ENCODE measurements around the gene SMLR1. TPM values are rescaled to one million over a fixed set of nuclear protein-coding genes. Genes with fewer than 3 reads are reported as not detected.
A peak's percentile ranks its signal among the peaks of the same experiment; 100 is the strongest.

The SMLR1 gene
- total and polyA plus RNA-seq, 2 experiments from 2014 or later: not detected

- Histone ChIP-seq H3F3A (ENCODE audit: insufficient read depth) (no peaks in the 10 kb centered on the region; the same call in 1 of the 2 replicates), H2AFZ (no peak overlapping the region), H3K4me1 (ENCODE audit: insufficient read depth) (no peaks in the 10 kb centered on the region), H3K4me2 (ENCODE audit: unreplicated experiment) (no peak overlapping the region), H3K9ac (no peak overlapping the region), H3K27me3 (replicated peaks; ENCODE audit: insufficient read depth) (no peaks in the 10 kb centered on the region), H3K9me3 (ENCODE audit: low read depth) (no peaks in the 10 kb centered on the region), H3K27ac (no peak overlapping the region), H3K36me3 (ENCODE audit: low read depth) (no peaks in the 10 kb centered on the region; the same call in 1 of the 2 replicates), H3K9me2 (ENCODE audit: insufficient read depth) (no peaks in the 10 kb centered on the region), H4K20me1 (ENCODE audit: insufficient read depth) (no peaks in the 10 kb centered on the region), H3K4me3 (no peak overlapping the region), H3K79me2 (ENCODE audit: insufficient read depth) (no peaks in the 10 kb centered on the region)
- WGBS, 2 experiments (ENCODE audit: low coverage in 1 of 2, low lambda C conversion rate in 2 of 2, missing lambda C conversion rate in 2 of 2): 67 to 70% methylated on average over 8 of the region's 8 CpGs
- in situ Hi-C loops (cut with MboI): no loop called here
- peak; percentile 63 for DNase-seq
- TF ChIP-seq EZH2 (IDR thresholded peaks at IDR 0.05; ENCODE audit: insufficient read depth, poor library complexity, severe bottlenecking) (no peak), EZH2phosphoT487 (IDR thresholded peaks at IDR 0.05; ENCODE audit: insufficient read depth, low read depth) (no peak)
Observed at GRCh38 chr6:130872250-130873095, 45.3 kb downstream of the SMLR1 start.

DNA sequence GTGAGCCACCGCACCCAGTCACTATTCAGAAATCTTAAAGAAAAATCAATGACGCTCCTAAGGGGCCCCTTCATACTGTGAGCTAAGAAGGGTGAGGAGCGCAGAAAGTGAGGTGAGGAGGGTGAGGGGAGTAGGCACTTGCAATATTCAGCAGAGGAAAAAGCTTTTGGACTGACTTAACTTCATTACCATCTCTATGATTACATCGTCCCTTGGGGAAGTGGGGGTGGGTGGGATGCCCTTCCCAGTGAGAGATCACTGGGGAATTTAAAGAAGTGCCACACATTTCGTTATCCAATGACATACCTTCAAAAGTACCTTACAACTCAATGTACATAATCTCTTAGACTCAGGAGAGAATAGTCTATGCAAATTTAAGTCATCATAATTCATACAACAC lies 46.5 kb downstream of the SMLR1 start:
- no peak overlapping the region for H2AFZ ChIP-seq
- no peak overlapping the region for H3K4me2 ChIP-seq (ENCODE audit: unreplicated experiment)
- no peaks in the 10 kb centered on the region for H4K20me1 ChIP-seq (ENCODE audit: insufficient read depth)
- no peak overlapping the region for H3K4me3 ChIP-seq
- H3K9me3 ChIP-seq (ENCODE audit: low read depth): no peaks in the 10 kb centered on the region
- H3F3A ChIP-seq (ENCODE audit: insufficient read depth): no peaks in the 10 kb centered on the region; the same call in 1 of the 2 replicates
- TF ChIP-seq EZH2phosphoT487 (IDR thresholded peaks at IDR 0.05; ENCODE audit: insufficient read depth, low read depth): no peak
- TF ChIP-seq EZH2 (IDR thresholded peaks at IDR 0.05; ENCODE audit: insufficient read depth, poor library complexity, severe bottlenecking): no peak
- 95 to 98% methylated on average over 5 of the region's 5 CpGs for WGBS, 2 experiments (ENCODE audit: low coverage in 1 of 2, low lambda C conversion rate in 2 of 2, missing lambda C conversion rate in 2 of 2)
- no peak overlapping the region for H3K9ac ChIP-seq
- no peaks in the 10 kb centered on the region; the same call in 1 of the 2 replicates for H3K36me3 ChIP-seq (ENCODE audit: low read depth)
- no peaks in the 10 kb centered on the region for H3K9me2 ChIP-seq (ENCODE audit: insufficient read depth)
- no peak for DNase-seq
- no peaks in the 10 kb centered on the region for H3K4me1 ChIP-seq (ENCODE audit: insufficient read depth)
- H3K79me2 ChIP-seq (ENCODE audit: insufficient read depth): no peaks in the 10 kb centered on the region
- no peak overlapping the region for H3K27ac ChIP-seq
- no peaks in the 10 kb centered on the region for H3K27me3 ChIP-seq (replicated peaks; ENCODE audit: insufficient read depth)
- in situ Hi-C loops (cut with MboI): no loop called here

- Histone ChIP-seq H3K27me3 (replicated peaks; ENCODE audit: insufficient read depth) (no peaks in the 10 kb centered on the region), H3K9me2 (ENCODE audit: insufficient read depth) (no peaks in the 10 kb centered on the region), H3K36me3 (ENCODE audit: low read depth) (peaks cover 2% of the 10 kb centered on the region), H2AFZ (no peak overlapping the region), H3K4me2 (ENCODE audit: unreplicated experiment) (no peak overlapping the region), H3K4me3 (no peak overlapping the region), H3F3A (ENCODE audit: insufficient read depth) (no peaks in the 10 kb centered on the region; the same call in 1 of the 2 replicates), H3K4me1 (ENCODE audit: insufficient read depth) (no peaks in the 10 kb centered on the region), H3K79me2 (ENCODE audit: insufficient read depth) (no peaks in the 10 kb centered on the region), H3K9ac (no peak overlapping the region), H3K27ac (no peak overlapping the region), H4K20me1 (ENCODE audit: insufficient read depth) (no peaks in the 10 kb centered on the region), H3K9me3 (ENCODE audit: low read depth) (no peaks in the 10 kb centered on the region)
- no peak for DNase-seq
- 90 to 96% methylated on average over 6 of the region's 6 CpGs for WGBS, 2 experiments (ENCODE audit: low coverage in 1 of 2, low lambda C conversion rate in 2 of 2, missing lambda C conversion rate in 2 of 2)
- in situ Hi-C loops (cut with MboI): loop anchor here (5.0 to 25.0 kb wide), 2 partner anchors 237 to 657 kb away; no protein-coding TSS in a partner anchor
- TF ChIP-seq EZH2phosphoT487 (IDR thresholded peaks at IDR 0.05; ENCODE audit: insufficient read depth, low read depth) (no peak), EZH2 (IDR thresholded peaks at IDR 0.05; ENCODE audit: insufficient read depth, poor library complexity, severe bottlenecking) (no peak)
Observed at GRCh38 chr6:130879826-130880225, 52.6 kb downstream of the SMLR1 start.

DNA sequence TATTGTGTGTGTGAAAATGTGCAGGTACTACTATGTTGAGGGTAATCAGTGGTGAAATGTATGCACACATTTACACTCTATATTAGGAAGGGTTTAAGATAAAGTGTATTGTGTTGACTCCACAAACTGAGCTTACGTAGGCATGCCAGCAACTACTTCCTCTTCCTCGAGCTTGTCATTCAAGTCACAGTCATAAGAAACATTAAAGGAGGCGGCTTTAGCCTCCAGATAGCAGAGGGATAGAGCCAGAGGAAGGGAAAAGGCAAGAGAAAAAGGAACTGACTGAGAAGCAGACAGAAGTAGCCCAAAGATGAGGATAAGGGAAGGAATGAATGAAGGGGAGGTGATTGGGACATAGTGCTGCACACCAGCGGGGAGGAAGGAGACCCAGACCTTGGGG lies 55.2 kb downstream of the SMLR1 start:
- Histone ChIP-seq H3K36me3 (ENCODE audit: low read depth) (peaks cover 5% of the 10 kb centered on the region; the same call in 1 of the 2 replicates), H2AFZ (no peak overlapping the region), H3K27ac (no peak overlapping the region), H3F3A (ENCODE audit: insufficient read depth) (no peaks in the 10 kb centered on the region), H3K4me2 (ENCODE audit: unreplicated experiment) (no peak overlapping the region), H3K4me3 (no peak overlapping the region), H3K9me3 (ENCODE audit: low read depth) (no peaks in the 10 kb centered on the region), H3K4me1 (ENCODE audit: insufficient read depth) (no peaks in the 10 kb centered on the region), H3K27me3 (replicated peaks; ENCODE audit: insufficient read depth) (no peaks in the 10 kb centered on the region), H3K9me2 (ENCODE audit: insufficient read depth) (no peaks in the 10 kb centered on the region), H3K9ac (no peak overlapping the region), H3K79me2 (ENCODE audit: insufficient read depth) (no peaks in the 10 kb centered on the region), H4K20me1 (ENCODE audit: insufficient read depth) (no peaks in the 10 kb centered on the region)
- no peak for DNase-seq
- 91 to 97% methylated on average over 4 of the region's 4 CpGs for WGBS, 2 experiments (ENCODE audit: low coverage in 1 of 2, low lambda C conversion rate in 2 of 2, missing lambda C conversion rate in 2 of 2)
- in situ Hi-C loops (cut with MboI): loop anchor here (5.0 to 25.0 kb wide), 2 partner anchors 235 to 655 kb away; no protein-coding TSS in a partner anchor
- TF ChIP-seq EZH2phosphoT487 (IDR thresholded peaks at IDR 0.05; ENCODE audit: insufficient read depth, low read depth) (no peak), EZH2 (IDR thresholded peaks at IDR 0.05; ENCODE audit: insufficient read depth, poor library complexity, severe bottlenecking) (no peak)
